Stimulated activated naive CD8-positive, alpha-beta T cell treated with anti-CD3 and anti-CD28 coated beads, Interleukin-15, Interleukin-2, amounts not matched to agents 100 ng/mL and 50 ng/mL, for 24 hours (primary cell): ENCODE measurements around the gene SLC38A9.
"Not testable (repeated sequence)": the region's sequence is repeated elsewhere in the genome, so short reads cannot be mapped to it uniquely, and the experiment has no call there.

Experiments used
- H3K27ac Mint-ChIP-seq: one replicate; pipeline ENCODE4 v1.8.0; 2021; ENCODE audit warnings: mild to moderate bottlenecking, mixed read lengths
- H3K27me3 Mint-ChIP-seq: one replicate; pipeline ENCODE4 v1.8.0; 2021; ENCODE audit warnings: mixed read lengths
- H3K36me3 Mint-ChIP-seq: one replicate; pipeline ENCODE4 v1.8.0; 2021; ENCODE audit warnings: low read depth, mixed read lengths
- H3K4me1 Mint-ChIP-seq: one replicate; pipeline ENCODE4 v1.8.0; 2021; ENCODE audit warnings: low read depth, mixed read lengths
- H3K4me3 Mint-ChIP-seq: one replicate; pipeline ENCODE4 v1.8.0; 2021; ENCODE audit warnings: mild to moderate bottlenecking, mixed read lengths
- H3K9me3 Mint-ChIP-seq: one replicate; pipeline ENCODE4 v1.8.0; 2021; ENCODE audit warnings: mixed read lengths

The SLC38A9 gene

GRCh38 chr5:55719026-55719425 is 6.9 kb upstream of the SLC38A9 start:
- H3K27me3 Mint-ChIP-seq, H3K9me3 Mint-ChIP-seq, H3K4me1 Mint-ChIP-seq, H3K4me3 Mint-ChIP-seq, H3K36me3 Mint-ChIP-seq, H3K27ac Mint-ChIP-seq: not testable (repeated sequence)

GRCh38 chr5:55715519-55716078 is 3.5 kb upstream of the SLC38A9 start:
- H3K36me3 Mint-ChIP-seq: no peaks in the 10 kb centered on the region
- peaks cover 5% of the 10 kb centered on the region for H3K9me3 Mint-ChIP-seq
- peaks cover 3% of the 10 kb centered on the region for H3K27me3 Mint-ChIP-seq
- H3K4me3 Mint-ChIP-seq: no peak overlapping the region
- H3K4me1 Mint-ChIP-seq: peaks cover 17% of the 10 kb centered on the region
- no peak overlapping the region for H3K27ac Mint-ChIP-seq

DNA sequence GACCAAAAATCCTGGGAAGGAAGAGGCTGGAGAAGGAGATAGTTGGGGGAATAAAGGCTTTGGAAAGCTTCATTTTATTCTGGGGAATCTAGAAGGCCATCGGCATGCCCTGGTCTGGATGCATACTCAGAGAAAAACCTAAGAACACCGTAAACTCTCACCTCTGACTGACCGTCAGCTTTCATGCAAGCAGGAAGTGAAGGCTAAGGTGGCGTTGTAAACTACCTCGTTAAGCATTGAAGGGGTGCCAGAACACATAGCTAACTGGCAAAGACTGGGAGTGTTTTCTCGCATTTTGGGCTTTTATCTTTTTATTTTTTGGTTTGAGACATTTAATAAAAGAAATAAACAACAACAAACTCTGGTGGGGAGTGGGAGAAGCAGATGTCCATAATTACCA is 2.6 kb upstream of the SLC38A9 start:
- H3K9me3 Mint-ChIP-seq: peaks cover 5% of the 10 kb centered on the region

DNA sequence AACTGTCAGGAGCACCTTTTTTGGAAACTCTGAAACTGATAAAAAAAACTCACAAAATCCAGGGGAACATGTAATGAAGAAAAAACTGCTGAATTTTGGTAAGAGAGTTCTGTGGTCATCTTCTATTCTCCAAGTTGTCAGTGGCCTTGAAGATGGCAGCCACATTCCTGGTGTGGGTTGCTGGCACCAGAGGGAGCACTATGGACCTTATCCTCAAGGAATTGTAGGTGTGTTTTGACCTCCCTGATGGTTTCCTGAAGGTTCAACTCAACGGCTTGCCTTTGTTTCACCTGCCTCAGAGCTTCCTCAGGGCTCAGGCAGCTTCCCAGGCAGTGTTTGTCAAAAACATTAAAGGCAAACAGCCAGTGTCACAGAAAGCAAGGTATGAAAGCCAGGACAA is 2.2 kb upstream of the SLC38A9 start:
- no peak overlapping the region for H3K4me3 Mint-ChIP-seq
- peaks cover 5% of the 10 kb centered on the region for H3K9me3 Mint-ChIP-seq
- H3K4me1 Mint-ChIP-seq: peaks cover 20% of the 10 kb centered on the region
- H3K36me3 Mint-ChIP-seq: no peaks in the 10 kb centered on the region
- no peak overlapping the region for H3K27ac Mint-ChIP-seq
- no peaks in the 10 kb centered on the region for H3K27me3 Mint-ChIP-seq

More for the DNA sequence above, 2.6 kb upstream of the SLC38A9 start:
- Mint-ChIP-seq H3K36me3 (no peaks in the 10 kb centered on the region), H3K4me3 (no peak overlapping the region), H3K27me3 (no peaks in the 10 kb centered on the region), H3K27ac (no peak overlapping the region), H3K4me1 (peaks cover 20% of the 10 kb centered on the region)

DNA sequence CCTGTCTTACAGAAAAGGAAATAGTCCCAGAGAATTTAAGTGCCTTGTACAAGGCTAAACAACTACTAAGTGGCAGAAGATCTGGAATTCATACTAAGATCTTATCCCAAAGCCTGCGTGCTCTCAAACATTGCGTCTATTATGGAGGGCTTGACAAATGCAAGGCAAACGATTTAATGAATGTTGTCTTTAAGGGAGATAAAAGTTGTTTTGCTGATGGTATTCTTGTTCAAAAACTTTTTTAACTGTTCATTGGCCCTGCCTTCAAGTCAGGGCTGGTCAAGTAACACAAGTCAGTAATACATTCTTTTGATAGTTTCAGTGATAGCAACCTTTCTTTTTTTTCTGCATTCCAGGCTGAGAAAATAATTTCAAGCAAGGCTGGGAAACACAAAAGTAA is 1.7 kb upstream of the SLC38A9 start:
- peaks cover 5% of the 10 kb centered on the region for H3K9me3 Mint-ChIP-seq
- H3K4me3 Mint-ChIP-seq: no peak overlapping the region
- peaks cover 24% of the 10 kb centered on the region for H3K4me1 Mint-ChIP-seq
- peaks cover 4% of the 10 kb centered on the region for H3K36me3 Mint-ChIP-seq
- no peak overlapping the region for H3K27ac Mint-ChIP-seq
- H3K27me3 Mint-ChIP-seq: no peaks in the 10 kb centered on the region

GRCh38 chr5:55711507-55712022 is 559 bp downstream of the SLC38A9 start:
- H3K4me3 Mint-ChIP-seq: peak overlapping the region; percentile 96
- peak overlapping the region; percentile 94 for H3K27ac Mint-ChIP-seq
- H3K27me3 Mint-ChIP-seq: no peaks in the 10 kb centered on the region
- peaks cover 27% of the 10 kb centered on the region for H3K4me1 Mint-ChIP-seq
- peaks cover 5% of the 10 kb centered on the region for H3K36me3 Mint-ChIP-seq
- H3K9me3 Mint-ChIP-seq: no peaks in the 10 kb centered on the region

- Mint-ChIP-seq H3K36me3 (peaks cover 5% of the 10 kb centered on the region), H3K4me3 (no peak overlapping the region), H3K27ac (no peak overlapping the region), H3K4me1 (peaks cover 31% of the 10 kb centered on the region), H3K27me3 (no peaks in the 10 kb centered on the region), H3K9me3 (no peaks in the 10 kb centered on the region)
Observed at GRCh38 chr5:55708732-55709131, 3.4 kb downstream of the SLC38A9 start.

DNA sequence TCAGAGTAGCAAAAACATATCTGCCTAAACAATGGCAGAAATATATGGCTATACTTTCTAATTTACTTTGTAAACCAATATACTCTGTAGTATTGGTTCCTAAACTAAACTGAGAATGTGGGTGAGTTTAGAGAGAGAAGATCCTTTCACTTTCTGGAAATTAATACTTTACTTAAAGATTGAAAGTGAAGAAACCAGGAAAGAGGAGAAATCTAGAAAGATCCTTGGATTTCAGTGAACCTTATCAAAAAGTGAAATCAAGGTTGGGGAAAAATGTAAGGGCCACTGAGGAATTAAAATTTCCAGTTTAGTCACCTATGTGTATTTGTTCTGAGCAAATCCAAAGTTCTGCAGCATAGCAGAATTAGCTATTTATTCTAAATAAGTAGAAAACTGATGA is 5.9 kb downstream of the SLC38A9 start:
- H3K27me3 Mint-ChIP-seq: no peaks in the 10 kb centered on the region
- H3K4me1 Mint-ChIP-seq: peaks cover 29% of the 10 kb centered on the region
- H3K9me3 Mint-ChIP-seq: no peaks in the 10 kb centered on the region
- H3K4me3 Mint-ChIP-seq: no peak overlapping the region
- H3K27ac Mint-ChIP-seq: no peak overlapping the region
- peaks cover 13% of the 10 kb centered on the region for H3K36me3 Mint-ChIP-seq

DNA sequence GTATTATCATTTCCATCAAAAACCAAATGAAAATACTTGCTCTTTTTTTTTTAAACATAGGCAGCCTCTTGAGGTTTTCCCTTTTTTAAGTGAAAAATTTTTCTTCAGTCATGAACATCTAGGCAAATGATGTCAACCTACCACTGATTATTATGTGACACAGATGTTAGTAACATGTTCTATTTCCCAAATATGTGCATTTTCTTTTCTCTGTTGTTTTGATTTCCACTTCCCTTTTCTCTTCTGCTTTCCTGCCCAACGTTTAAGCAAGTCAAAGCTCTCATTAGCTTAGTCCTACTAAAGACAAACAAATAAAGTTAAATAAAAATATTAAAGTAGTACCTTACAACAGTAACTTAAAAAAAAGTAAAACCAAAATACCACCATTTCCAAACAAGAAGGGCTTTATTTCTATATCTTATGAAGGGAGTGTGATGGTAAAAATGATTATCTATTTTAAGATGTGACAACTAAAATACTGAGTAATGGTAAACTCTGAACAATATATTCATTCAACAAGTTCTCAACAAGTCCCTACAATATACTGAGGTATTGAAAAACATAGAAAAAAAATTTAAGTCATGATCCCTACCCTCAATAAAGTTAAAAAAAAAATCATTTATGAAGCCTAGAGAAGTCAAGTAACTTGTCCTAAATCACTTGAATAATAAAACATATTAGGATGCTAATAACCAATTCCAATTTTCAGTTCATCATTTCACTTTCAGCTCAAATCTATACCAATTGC is 9.4 kb downstream of the SLC38A9 start:
- H3K4me1 Mint-ChIP-seq: peaks cover 16% of the 10 kb centered on the region
- peaks cover 8% of the 10 kb centered on the region for H3K36me3 Mint-ChIP-seq
- H3K4me3 Mint-ChIP-seq: no peak overlapping the region

DNA sequence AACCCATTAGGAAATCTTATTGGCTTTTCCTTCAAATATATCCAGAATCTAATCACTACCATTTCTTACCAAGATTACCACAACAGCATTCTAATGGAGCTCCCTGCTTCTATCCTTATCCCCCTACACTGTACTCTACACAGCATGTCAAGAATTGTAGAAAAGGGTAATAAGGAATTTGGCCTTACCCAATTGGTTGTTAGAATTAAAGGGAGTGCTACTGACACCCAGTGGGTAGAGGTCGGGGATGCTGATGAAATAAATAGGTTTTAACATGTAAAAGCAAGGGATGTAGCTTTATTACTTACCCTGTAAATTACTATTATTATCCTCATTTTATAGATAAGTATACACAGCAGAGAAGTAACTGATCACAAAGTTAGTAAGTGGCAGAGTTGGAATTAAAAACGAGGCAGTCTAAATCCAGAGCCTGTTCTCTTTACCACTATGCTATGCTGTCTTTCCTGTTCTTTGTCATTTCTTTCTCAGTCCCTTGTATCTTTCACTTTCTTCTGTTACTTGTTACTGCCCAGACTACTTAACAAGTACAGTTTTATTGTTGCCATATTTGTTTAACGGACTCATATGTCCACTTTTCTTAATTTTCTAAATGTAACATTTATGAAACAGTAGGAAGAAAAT is 10.5 kb downstream of the SLC38A9 start:
- Mint-ChIP-seq H3K4me1 (peaks cover 16% of the 10 kb centered on the region), H3K4me3 (no peak overlapping the region), H3K36me3 (peaks cover 14% of the 10 kb centered on the region), H3K27ac (peak overlapping the region; percentile 37), H3K27me3 (no peaks in the 10 kb centered on the region), H3K9me3 (no peaks in the 10 kb centered on the region)

More for the DNA sequence above, 9.4 kb downstream of the SLC38A9 start:
- Mint-ChIP-seq H3K27me3 (no peaks in the 10 kb centered on the region), H3K9me3 (no peaks in the 10 kb centered on the region), H3K27ac (no peak overlapping the region)

DNA sequence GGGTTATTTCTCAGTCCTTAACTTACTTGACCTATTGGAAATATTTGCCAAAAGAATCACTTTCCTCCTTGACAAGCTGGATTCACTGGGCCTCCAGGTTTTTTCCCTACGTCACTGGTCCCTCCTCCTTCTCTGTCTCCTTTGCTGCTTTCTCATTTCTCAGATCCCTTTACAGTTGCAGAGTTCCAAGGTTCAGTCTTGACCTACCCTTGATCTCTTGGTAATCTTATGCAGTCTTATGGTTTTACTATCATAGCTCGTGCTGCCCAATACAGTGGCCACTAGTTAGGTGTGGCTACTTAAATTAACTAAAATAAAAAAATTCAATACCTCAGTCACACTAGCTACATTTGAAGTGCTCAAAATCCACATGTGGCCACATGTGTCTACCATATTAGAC is 11.4 kb downstream of the SLC38A9 start:
- H3K36me3 Mint-ChIP-seq: peaks cover 14% of the 10 kb centered on the region
- no peaks in the 10 kb centered on the region for H3K9me3 Mint-ChIP-seq
- no peak overlapping the region for H3K4me3 Mint-ChIP-seq
- no peaks in the 10 kb centered on the region for H3K27me3 Mint-ChIP-seq
- peaks cover 11% of the 10 kb centered on the region for H3K4me1 Mint-ChIP-seq
- H3K27ac Mint-ChIP-seq: no peak overlapping the region

DNA sequence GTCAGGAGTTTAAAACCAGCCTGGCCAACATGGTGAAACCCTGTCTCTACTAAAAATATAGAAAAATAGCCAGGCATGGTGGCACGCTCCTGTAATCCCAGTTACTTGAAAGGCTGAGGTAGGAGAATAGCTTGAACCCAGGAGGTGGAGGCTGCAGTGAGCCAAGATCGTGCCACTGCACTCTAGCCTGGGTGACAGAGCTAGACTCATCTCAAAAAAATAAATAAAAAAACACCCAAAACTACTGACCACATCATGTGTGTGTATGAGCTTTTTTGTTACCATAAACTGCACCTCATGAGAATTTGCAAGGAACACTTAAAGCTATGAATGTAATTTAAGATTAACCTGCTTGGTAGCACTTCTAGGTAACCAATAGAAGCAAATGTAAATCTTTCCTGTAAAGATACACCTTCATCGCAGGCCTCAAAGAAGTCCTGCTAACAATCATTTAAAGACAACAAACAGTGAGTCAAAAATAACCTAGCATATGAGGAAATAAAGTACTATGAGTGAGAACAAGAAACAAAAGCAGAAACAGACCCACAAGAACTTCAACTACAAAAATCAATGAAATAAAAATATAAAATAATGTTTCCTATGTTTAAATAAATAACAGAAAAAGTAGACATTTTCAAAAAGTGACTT is 13.0 kb downstream of the SLC38A9 start:
- Mint-ChIP-seq H3K27me3 (no peaks in the 10 kb centered on the region), H3K36me3 (peaks cover 14% of the 10 kb centered on the region), H3K4me3 (no peak overlapping the region), H3K27ac (no peak overlapping the region), H3K4me1 (peaks cover 11% of the 10 kb centered on the region), H3K9me3 (no peaks in the 10 kb centered on the region)

- H3K4me3 Mint-ChIP-seq, H3K4me1 Mint-ChIP-seq, H3K9me3 Mint-ChIP-seq, H3K27me3 Mint-ChIP-seq, H3K36me3 Mint-ChIP-seq, H3K27ac Mint-ChIP-seq: not testable (repeated sequence)
Observed at GRCh38 chr5:55696704-55697103, 15.4 kb downstream of the SLC38A9 start.

- Mint-ChIP-seq H3K27ac (no peak overlapping the region), H3K4me1 (no peaks in the 10 kb centered on the region), H3K27me3 (no peaks in the 10 kb centered on the region), H3K4me3 (no peak overlapping the region), H3K36me3 (peaks cover 6% of the 10 kb centered on the region), H3K9me3 (no peaks in the 10 kb centered on the region)
Observed at GRCh38 chr5:55694152-55694830, 17.8 kb downstream of the SLC38A9 start.
